Endothelial cell of umbilical vein (primary cell): ENCODE measurements around the gene ARTN. TPM values are rescaled to one million over a fixed set of nuclear protein-coding genes. Genes with fewer than 3 reads are reported as not detected.

Experiments
- BruUV-seq: library from RNA; stranded (reverse); fragments of 400-500 nt; replicated peaks from 2 replicates; lab custom pipeline; 2021; lab: Mats Ljungman, UMichigan
- CTCF ChIA-PET: fragments of 300-600, 350-600 bp; sonication (Branson Sonifier 250); formaldehyde crosslinking; loops from one replicate; lab custom pipeline; 2021; ENCODE audit warnings: antibody characterized with exemption, inconsistent platforms; lab: Charles Lee
- POLR2A ChIA-PET: fragments of 300-600, 350-600 bp; sonication (Branson Sonifier 250); formaldehyde crosslinking; loops from one replicate; lab custom pipeline; 2021; ENCODE audit warnings: antibody characterized with exemption, inconsistent platforms; lab: Charles Lee
- DNase-seq: peaks from one replicate; pipeline ENCODE4 v3.0.0-alpha.2; 2011; ENCODE audit warnings: low read depth, low spot score
- FAIRE-seq: peaks from 2 replicates; lab custom pipeline; 2011; peaks lifted over from hg19 to GRCh38; lab: Jason Lieb, UNC
- H2AFZ ChIP-seq: 2 replicates; pipeline ENCODE4 v1.6.0; 2012; ENCODE audit warnings: low read depth, low read length, control low read depth, inconsistent platforms
- H3K27ac ChIP-seq: 2 replicates; pipeline ENCODE4 v1.5.1; 2011; ENCODE audit warnings: low read depth, mild to moderate bottlenecking, control low read depth, low read length, moderate library complexity; ENCODE audit not compliant: insufficient read depth
- H3K27me3 ChIP-seq, 2 experiments: 2 replicates each; pipeline versions ENCODE4 v1.6.0 to v1.6.1; 2011; ENCODE audit warnings: low read length in 2 of 2, mixed read lengths in 1 of 2; ENCODE audit not compliant: control insufficient read depth in 2 of 2, insufficient read depth in 2 of 2
- H3K36me3 ChIP-seq, 2 experiments: 2 replicates in 1 of 2; 3 replicates in 1 of 2; pipeline ENCODE4 v1.5.1; 2011; ENCODE audit warnings: low read length in 2 of 2, mild to moderate bottlenecking in 1 of 2, moderate library complexity in 1 of 2; ENCODE audit not compliant: control insufficient read depth in 2 of 2, insufficient read depth in 2 of 2; ENCODE audit errors: extremely low read depth in 1 of 2
- H3K4me1 ChIP-seq: 3 replicates; pipeline ENCODE4 v1.5.1; 2011; ENCODE audit warnings: mild to moderate bottlenecking, low read length; ENCODE audit not compliant: control insufficient read depth, insufficient read depth; ENCODE audit errors: extremely low read depth
- H3K4me2 ChIP-seq: 2 replicates; pipeline ENCODE4 v1.6.1; 2011; ENCODE audit warnings: low read length, control low read depth, mixed read lengths; ENCODE audit not compliant: insufficient read depth
- H3K4me3 ChIP-seq, 3 experiments: fragments of 200-600 bp in 1 of 3; sonication (generic), shearing (Covaris generic) in 1 of 3; replicated peaks in 1 of 3; 2 replicates each; pipeline ENCODE4 v1.5.1; 2011 to 2016; ENCODE audit warnings: control low read depth in 3 of 3, low read length in 3 of 3, mild to moderate bottlenecking in 2 of 3, inconsistent platforms in 1 of 3, low read depth in 1 of 3, moderate library complexity in 1 of 3; ENCODE audit not compliant: insufficient read depth in 1 of 3
- H3K79me2 ChIP-seq: 2 replicates; pipeline ENCODE4 v1.6.0; 2012; ENCODE audit warnings: low read length, inconsistent platforms; ENCODE audit not compliant: control insufficient read depth, insufficient read depth
- H3K9ac ChIP-seq: replicated peaks from 2 replicates; pipeline ENCODE3; 2011; ENCODE audit warnings: low read length, control low read depth; ENCODE audit not compliant: insufficient read depth; ENCODE audit errors: extremely low read depth
- H3K9me1 ChIP-seq: replicated peaks from 3 replicates; pipeline ENCODE4 v1.6.0; 2011; ENCODE audit warnings: mild to moderate bottlenecking, low read length; ENCODE audit not compliant: control insufficient read depth, insufficient read depth; ENCODE audit errors: extremely low read depth
- H3K9me3 ChIP-seq: replicated peaks from 2 replicates; pipeline ENCODE4 v1.5.1; 2012; ENCODE audit warnings: low read length, inconsistent platforms; ENCODE audit not compliant: control insufficient read depth, insufficient read depth
- H4K20me1 ChIP-seq: replicated peaks from 2 replicates; pipeline ENCODE3; 2011; ENCODE audit warnings: mild to moderate bottlenecking, low read length; ENCODE audit not compliant: control insufficient read depth, insufficient read depth; ENCODE audit errors: extremely low read depth
- CTCF ChIP-seq, 2 donors: IDR thresholded peaks; 1 replicate in 1 of 2; 2 replicates in 1 of 2; pipeline ENCODE4 v1.5.1; 2011; ENCODE audit warnings: low read length in 2 of 2, mild to moderate bottlenecking in 2 of 2, moderate library complexity in 2 of 2, control low read depth in 1 of 2, inconsistent platforms in 1 of 2, low read depth in 1 of 2; ENCODE audit not compliant: insufficient read depth in 1 of 2; ENCODE audit errors: extremely low read depth in 1 of 2
- EZH2 ChIP-seq: IDR thresholded peaks from 2 replicates; pipeline ENCODE4 v1.6.1; 2012; ENCODE audit warnings: borderline replicate concordance, low read depth, mild to moderate bottlenecking, moderate library complexity, low read length, inconsistent platforms; ENCODE audit not compliant: severe bottlenecking
- FOS ChIP-seq: IDR thresholded peaks from 2 replicates; pipeline ENCODE4 v1.6.1; 2011; ENCODE audit warnings: mild to moderate bottlenecking, low read length, moderate library complexity, borderline replicate concordance; ENCODE audit not compliant: insufficient read depth
- GATA2 ChIP-seq: IDR thresholded peaks from 2 replicates; pipeline ENCODE4 v1.7.0; 2011; ENCODE audit warnings: low read depth, mild to moderate bottlenecking, moderate library complexity, mixed read lengths, low read length; ENCODE audit not compliant: insufficient read length, insufficient read depth
- JUN ChIP-seq: IDR thresholded peaks from 2 replicates; pipeline ENCODE4 v1.6.1; 2011; ENCODE audit warnings: borderline replicate concordance, low read depth; ENCODE audit not compliant: insufficient read length, insufficient read depth
- MAX ChIP-seq: IDR thresholded peaks from 2 replicates; pipeline ENCODE4 v1.6.1; 2011; ENCODE audit not compliant: insufficient read depth, insufficient read length
- MYC ChIP-seq: IDR thresholded peaks from one replicate; pipeline ENCODE4 v1.6.1; 2011; ENCODE audit warnings: mild to moderate bottlenecking, low read depth, low read length
- POLR2A ChIP-seq: IDR thresholded peaks from 2 replicates; pipeline ENCODE4 v1.6.1; 2012; ENCODE audit warnings: low read depth, mild to moderate bottlenecking, control low read depth, low read length
- POLR2AphosphoS5 ChIP-seq: IDR thresholded peaks from 2 replicates; pipeline ENCODE4 v1.6.1; 2012; ENCODE audit warnings: low read depth, mild to moderate bottlenecking, control low read depth, low read length, moderate library complexity; ENCODE audit not compliant: insufficient read depth
- dilution Hi-C: fragments of 300-500 bp; cut with MboI; formaldehyde crosslinking; loops from one replicate; pipeline ENCODE4 v1.15.0; 2019; ENCODE audit warnings: low sequenced_read_pairs; ENCODE audit not compliant: extremely low pct_ligation_motif_present
- intact Hi-C: fragments of 100-400 bp; cut with micrococcal nuclease; formaldehyde crosslinking; loops from one replicate; pipeline ENCODE4 v1.10.0; 2022
- polyA plus RNA-seq, 4 experiments: library from polyadenylated mRNA; depleted of rRNA in 3 of 4; stranded (reverse) in 3 of 4; unstranded in 1 of 4; fragments of >200 nt; gene quantifications; 2 replicates each; pipeline versions ENCODE4 v1.2.1 to v1.2.3, GENCODE V29; 2011 to 2012; ENCODE audit warnings: missing spikeins in 1 of 4
- total RNA-seq: library from RNA; stranded (reverse); gene quantifications from 2 replicates; pipeline ENCODE4 v1.2.3, GENCODE V29; 2021

ARTN gene
- total and polyA plus RNA-seq, 2 donors (not counting 3 experiments of a cell fraction or from before 2014, with no cell fraction given), result 0.11 to 0.18 TPM

GRCh38 chr1:43887748-43888147 lies 45.9 kb upstream of the ARTN start:
- no peaks in the 10 kb centered on the region for H3K36me3 ChIP-seq
- H3K4me3 ChIP-seq, result no peak overlapping the region
- intact Hi-C loops (no loop called here), dilution Hi-C loops (no loop called here)
- POLR2A ChIA-PET, result no interaction called here
- no peak overlapping the region for H2AFZ ChIP-seq
- no peak overlapping the region for H3K9ac ChIP-seq
- no peaks in the 10 kb centered on the region for H3K79me2 ChIP-seq
- no peaks in the 10 kb centered on the region for H3K27me3 ChIP-seq
- TF ChIP-seq MAX (no peak), EZH2 (no peak), MYC (no peak), CTCF (IDR thresholded peaks at IDR 0.05; ENCODE audit: extremely low read depth in 1 of 2, insufficient read depth in 1 of 2, low read depth in 1 of 2, low read length in 2 of 2) (no peak), POLR2AphosphoS5 (no peak), FOS (no peak), POLR2A (no peak), GATA2 (no peak), JUN (no peak)
- no peak for DNase-seq
- CTCF ChIA-PET, result no interaction called here
- no peak overlapping the region for H3K4me2 ChIP-seq
- no peaks in the 10 kb centered on the region for H3K9me1 ChIP-seq
- no peak for FAIRE-seq
- BruUV-seq, result no TSS peak
- H3K4me1 ChIP-seq, result no peaks in the 10 kb centered on the region
- H3K27ac ChIP-seq, result no peak overlapping the region
- no peaks in the 10 kb centered on the region for H3K9me3 ChIP-seq
- H4K20me1 ChIP-seq, result no peaks in the 10 kb centered on the region
